ENCODE measurements around the gene STXBP1. TPM values are rescaled to one million over a fixed set of nuclear protein-coding genes. Genes with fewer than 3 reads are reported as not detected.

STXBP1 gene
- total RNA-seq, 1 experiment from 2014 or later: 10.9 TPM

DNA sequence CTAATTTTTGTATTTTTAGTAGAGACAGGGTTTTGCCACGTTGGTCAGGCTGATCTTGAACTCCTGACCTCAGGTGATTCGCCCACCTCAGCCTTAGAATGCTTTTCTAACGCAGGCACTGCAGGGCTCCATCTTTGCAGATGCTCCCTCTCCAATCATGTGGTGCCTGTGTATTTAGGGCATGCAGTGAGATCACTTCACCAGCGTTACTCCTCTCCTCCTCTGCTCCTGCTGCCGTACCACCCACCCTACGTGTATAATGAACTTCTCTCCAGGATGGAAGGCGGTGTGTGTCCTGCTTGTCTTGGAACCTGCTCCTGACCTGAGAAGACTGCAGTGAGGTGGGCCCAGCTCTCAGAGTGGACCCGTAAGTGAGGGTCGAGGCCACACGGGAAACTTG lies 81.1 kb downstream of the STXBP1 start:
- intact Hi-C loops (cut with micrococcal nuclease; ENCODE audit: unreplicated experiment): no loop called here

DNA sequence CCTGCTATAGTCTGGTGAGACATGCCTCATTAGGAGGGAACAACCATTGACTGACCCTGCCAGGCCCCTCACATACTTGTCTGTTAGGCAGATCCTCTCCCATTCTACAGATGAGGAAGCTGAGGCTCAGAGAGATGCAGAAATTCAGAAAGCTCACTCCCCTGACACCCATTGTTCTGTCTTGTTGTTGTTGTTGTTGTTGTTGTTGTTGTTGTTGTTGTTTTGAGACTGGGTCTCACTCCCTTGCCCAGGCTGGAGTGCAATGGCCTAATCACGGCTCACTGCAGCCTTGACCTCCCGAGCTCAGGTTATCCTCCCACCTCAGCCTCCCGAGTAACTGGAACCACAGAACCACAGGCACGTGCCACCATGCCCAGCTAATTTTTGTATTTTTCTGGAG lies 81.6 kb downstream of the STXBP1 start:
- Histone ChIP-seq H3K4me1 (ENCODE audit: insufficient read depth, low read length, poor library complexity, severe bottlenecking) (no peaks in the 10 kb centered on the region), H3K9me3 (ENCODE audit: low read depth, low read length, poor library complexity, severe bottlenecking) (no peaks in the 10 kb centered on the region), H3K27me3 (replicated peaks; ENCODE audit: insufficient read depth, low read depth, low read length, poor library complexity) (no peaks in the 10 kb centered on the region), H3K4me3 (ENCODE audit: low read depth, low read length, poor library complexity, severe bottlenecking) (no peak overlapping the region), H3K27ac (ENCODE audit: low read depth, low read length, poor library complexity, severe bottlenecking) (no peak overlapping the region), H3K36me3 (ENCODE audit: insufficient read depth, low read length, poor library complexity, severe bottlenecking) (no peaks in the 10 kb centered on the region)
- POLR2A ChIA-PET (ENCODE audit: low non-redundant PET): no interaction called here
- CTCF ChIA-PET: interaction anchor here (0.6 kb wide), 1 partner anchor 51 kb away, joined by 5 read pairs; no protein-coding TSS in a partner anchor
- no TSS peak for BruUV-seq (replicated peaks)
- intact Hi-C loops (cut with micrococcal nuclease; ENCODE audit: unreplicated experiment): no loop called here
- TF ChIP-seq EZH2 (IDR thresholded peaks at IDR 0.05; ENCODE audit: borderline replicate concordance, low read depth, low read length, poor library complexity, severe bottlenecking) (no peak), CTCF (conservative IDR thresholded peaks at IDR 0.05; ENCODE audit: low read depth, low read length) (no peak)
- DNase-seq (ENCODE audit: low spot score): no peak

More for the DNA sequence above, 81.1 kb downstream of the STXBP1 start:
- no TSS peak for BruUV-seq (replicated peaks)
- no peaks in the 10 kb centered on the region for H3K9me3 ChIP-seq (ENCODE audit: low read depth, low read length, poor library complexity, severe bottlenecking)
- no peaks in the 10 kb centered on the region for H3K36me3 ChIP-seq (ENCODE audit: insufficient read depth, low read length, poor library complexity, severe bottlenecking)
- H3K27ac ChIP-seq (ENCODE audit: low read depth, low read length, poor library complexity, severe bottlenecking): no peak overlapping the region
- DNase-seq (ENCODE audit: low spot score): no peak
- ChIA-PET CTCF (interaction anchor here (0.6 kb wide), 1 partner anchor 50 kb away, joined by 5 read pairs; no protein-coding TSS in a partner anchor), POLR2A (ENCODE audit: low non-redundant PET) (no interaction called here)
- TF ChIP-seq CTCF (conservative IDR thresholded peaks at IDR 0.05; ENCODE audit: low read depth, low read length) (no peak), EZH2 (IDR thresholded peaks at IDR 0.05; ENCODE audit: borderline replicate concordance, low read depth, low read length, poor library complexity, severe bottlenecking) (no peak)
- H3K27me3 ChIP-seq (replicated peaks; ENCODE audit: insufficient read depth, low read depth, low read length, poor library complexity): no peaks in the 10 kb centered on the region
- H3K4me3 ChIP-seq (ENCODE audit: low read depth, low read length, poor library complexity, severe bottlenecking): no peak overlapping the region
- no peaks in the 10 kb centered on the region for H3K4me1 ChIP-seq (ENCODE audit: insufficient read depth, low read length, poor library complexity, severe bottlenecking)

DNA sequence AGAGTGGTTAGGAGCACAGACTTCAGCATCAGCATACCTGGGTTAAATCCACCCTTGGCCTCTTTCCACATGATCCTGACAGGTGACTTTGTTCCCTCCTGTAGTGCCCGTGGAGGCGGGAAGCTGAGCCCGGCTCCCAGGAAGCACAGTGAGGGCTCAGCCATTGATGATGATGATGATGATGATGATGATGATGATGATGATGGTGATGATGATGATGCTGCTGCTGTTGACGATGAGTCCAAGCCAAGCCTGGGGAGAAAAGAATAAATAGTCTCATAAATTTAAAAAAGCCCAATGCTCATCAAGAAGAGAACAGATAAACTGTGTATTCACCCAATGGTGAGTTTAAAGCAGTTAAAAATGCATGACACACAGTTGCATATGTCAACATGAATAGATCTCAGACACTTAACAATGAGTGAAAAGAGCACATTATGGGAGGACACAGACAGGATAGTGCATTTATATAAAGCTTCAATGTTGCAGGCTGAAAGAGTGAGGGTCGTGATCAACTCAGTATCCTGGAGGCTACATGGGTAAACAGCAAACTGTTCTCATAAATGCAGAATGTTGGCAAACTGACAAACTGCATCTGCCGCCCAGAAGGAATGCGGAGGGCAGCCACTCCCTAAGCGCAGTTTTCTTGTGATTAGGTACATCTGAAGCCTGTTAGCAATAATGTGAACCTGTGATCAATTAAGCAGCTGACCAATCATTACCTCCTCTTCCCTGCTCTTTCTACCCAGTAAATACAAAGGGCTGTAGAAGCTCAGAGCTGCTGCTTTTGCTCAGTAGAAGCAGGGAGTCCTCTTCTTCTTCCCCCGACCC lies 83.0 kb downstream of the STXBP1 start:
- ChIA-PET POLR2A (ENCODE audit: low non-redundant PET) (no interaction called here), CTCF (no interaction called here)

More for the DNA sequence above, 83.0 kb downstream of the STXBP1 start:
- intact Hi-C loops (cut with micrococcal nuclease; ENCODE audit: unreplicated experiment): no loop called here
- Histone ChIP-seq H3K4me1 (ENCODE audit: insufficient read depth, low read length, poor library complexity, severe bottlenecking) (no peaks in the 10 kb centered on the region), H3K4me3 (ENCODE audit: low read depth, low read length, poor library complexity, severe bottlenecking) (no peak overlapping the region), H3K27me3 (replicated peaks; ENCODE audit: insufficient read depth, low read depth, low read length, poor library complexity) (no peaks in the 10 kb centered on the region), H3K9me3 (ENCODE audit: low read depth, low read length, poor library complexity, severe bottlenecking) (no peaks in the 10 kb centered on the region), H3K36me3 (ENCODE audit: insufficient read depth, low read length, poor library complexity, severe bottlenecking) (no peaks in the 10 kb centered on the region), H3K27ac (ENCODE audit: low read depth, low read length, poor library complexity, severe bottlenecking) (no peak overlapping the region)
- DNase-seq (ENCODE audit: low spot score): no peak
- BruUV-seq (replicated peaks): no TSS peak
- no peak for TF ChIP-seq CTCF (conservative IDR thresholded peaks at IDR 0.05; ENCODE audit: low read depth, low read length)
- no peak for TF ChIP-seq EZH2 (IDR thresholded peaks at IDR 0.05; ENCODE audit: borderline replicate concordance, low read depth, low read length, poor library complexity, severe bottlenecking)
